Measurements from ENCODE around the gene PTPRU. TPM values are rescaled to one million over a fixed set of nuclear protein-coding genes. Genes with fewer than 3 reads are reported as not detected.
A peak's percentile ranks its signal among the peaks of the same experiment; 100 is the strongest.

Gene PTPRU
- total RNA-seq, 1 experiment from 2014 or later, result 40.7 TPM

DNA sequence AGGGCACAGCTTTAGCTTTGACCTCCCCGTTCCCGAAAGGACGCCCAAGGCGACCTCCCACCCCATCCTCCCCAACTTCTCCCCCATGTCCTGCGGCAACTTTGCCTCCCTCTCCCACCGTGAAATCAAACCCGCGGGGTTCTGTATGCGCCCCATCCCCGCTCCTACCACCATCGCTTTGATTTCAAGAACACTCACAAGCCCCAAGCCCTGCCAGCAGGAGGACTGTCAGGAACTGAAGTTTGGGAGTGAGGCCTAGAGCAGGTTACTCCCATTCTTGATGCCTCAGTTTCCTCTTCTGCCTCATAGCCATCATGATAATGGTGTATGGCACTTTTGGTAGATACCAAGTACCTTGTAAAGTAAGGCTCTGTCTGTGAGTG is 2.3 kb downstream of the PTPRU start:
- BruUV-seq (replicated peaks), result no TSS peak
- Histone ChIP-seq H3K9me2 (ENCODE audit: insufficient read depth) (no peaks in the 10 kb centered on the region), H4K20me1 (ENCODE audit: insufficient read depth) (no peaks in the 10 kb centered on the region), H3K4me2 (ENCODE audit: low read length) (peak overlapping the region; percentile 84), H3K9ac (ENCODE audit: low read length) (peak overlapping the region; percentile 61), H3K27ac (ENCODE audit: low read depth, low read length) (peak overlapping the region; percentile 53), H3K4me1 (ENCODE audit: control insufficient read depth in 1 of 2, insufficient read depth in 2 of 2, low read length in 2 of 2) (peaks cover 17 to 31% of the 10 kb centered on the region in 2 experiments), H3K79me2 (ENCODE audit: insufficient read depth, low read length) (peaks cover 17% of the 10 kb centered on the region; the same call in 1 of the 2 replicates), H3K4me3 (replicated peaks in 1 of 2; ENCODE audit: low read depth in 1 of 2, low read length in 2 of 2) (peak overlapping the region; percentile 54 to 64), H3K27me3 (ENCODE audit: insufficient read depth, low read length) (no peaks in the 10 kb centered on the region), H3K36me3 (ENCODE audit: control insufficient read depth in 1 of 2, insufficient read depth in 2 of 2, low read length in 2 of 2) (no peaks in the 10 kb centered on the region), H2AFZ (ENCODE audit: low read depth, low read length, poor library complexity, severe bottlenecking) (no peak overlapping the region), H3K9me3 (ENCODE audit: control insufficient read depth in 1 of 2, insufficient read depth in 1 of 2, low read depth in 1 of 2, low read length in 2 of 2) (no peaks in the 10 kb centered on the region)
- intact Hi-C loops (cut with micrococcal nuclease), result loop anchor here (5.0 to 10.0 kb wide), 7 partner anchors 136 to 1676 kb away; no protein-coding TSS in a partner anchor
- TF ChIP-seq FOSL1 (IDR thresholded peaks at IDR 0.05; ENCODE audit: low read depth) (no peak), MAX (IDR thresholded peaks at IDR 0.05) (no peak), CEBPB (IDR thresholded peaks at IDR 0.05; ENCODE audit: low read depth) (no peak), RAD21 (IDR thresholded peaks at IDR 0.05; ENCODE audit: low read depth) (no peak), SP1 (IDR thresholded peaks at IDR 0.05; ENCODE audit: low read depth) (no peak), EGR1 (IDR thresholded peaks at IDR 0.05; ENCODE audit: low read depth) (no peak), REST (IDR thresholded peaks at IDR 0.05; ENCODE audit: low read depth) (no peak), TCF7L2 (IDR thresholded peaks at IDR 0.05; ENCODE audit: borderline replicate concordance, extremely low read depth, insufficient read depth, insufficient read length) (no peak), ELF1 (IDR thresholded peaks at IDR 0.05; ENCODE audit: borderline replicate concordance, low read depth) (no peak), EZH2 (IDR thresholded peaks at IDR 0.05) (no peak), ZFX (IDR thresholded peaks at IDR 0.05) (no peak), POLR2A (IDR thresholded peaks at IDR 0.05; ENCODE audit: borderline replicate concordance, extremely low read depth, insufficient read depth, insufficient read length) (no peak), JUND (IDR thresholded peaks at IDR 0.05) (no peak), YY1 (IDR thresholded peaks at IDR 0.05; ENCODE audit: extremely low read depth, insufficient replicate concordance, low read depth, low read length) (no peak), SRF (IDR thresholded peaks at IDR 0.05; ENCODE audit: low read depth) (no peak)
- TF ChIP-seq, protein P1, sequence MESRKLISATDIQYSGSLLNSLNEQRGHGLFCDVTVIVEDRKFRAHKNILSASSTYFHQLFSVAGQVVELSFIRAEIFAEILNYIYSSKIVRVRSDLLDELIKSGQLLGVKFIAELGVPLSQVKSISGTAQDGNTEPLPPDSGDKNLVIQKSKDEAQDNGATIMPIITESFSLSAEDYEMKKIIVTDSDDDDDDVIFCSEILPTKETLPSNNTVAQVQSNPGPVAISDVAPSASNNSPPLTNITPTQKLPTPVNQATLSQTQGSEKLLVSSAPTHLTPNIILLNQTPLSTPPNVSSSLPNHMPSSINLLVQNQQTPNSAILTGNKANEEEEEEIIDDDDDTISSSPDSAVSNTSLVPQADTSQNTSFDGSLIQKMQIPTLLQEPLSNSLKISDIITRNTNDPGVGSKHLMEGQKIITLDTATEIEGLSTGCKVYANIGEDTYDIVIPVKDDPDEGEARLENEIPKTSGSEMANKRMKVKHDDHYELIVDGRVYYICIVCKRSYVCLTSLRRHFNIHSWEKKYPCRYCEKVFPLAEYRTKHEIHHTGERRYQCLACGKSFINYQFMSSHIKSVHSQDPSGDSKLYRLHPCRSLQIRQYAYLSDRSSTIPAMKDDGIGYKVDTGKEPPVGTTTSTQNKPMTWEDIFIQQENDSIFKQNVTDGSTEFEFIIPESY (IDR thresholded peaks at IDR 0.05; ENCODE audit: extremely low read depth, insufficient replicate concordance, low read length), result no peak
- TF ChIP-seq, protein P2, sequence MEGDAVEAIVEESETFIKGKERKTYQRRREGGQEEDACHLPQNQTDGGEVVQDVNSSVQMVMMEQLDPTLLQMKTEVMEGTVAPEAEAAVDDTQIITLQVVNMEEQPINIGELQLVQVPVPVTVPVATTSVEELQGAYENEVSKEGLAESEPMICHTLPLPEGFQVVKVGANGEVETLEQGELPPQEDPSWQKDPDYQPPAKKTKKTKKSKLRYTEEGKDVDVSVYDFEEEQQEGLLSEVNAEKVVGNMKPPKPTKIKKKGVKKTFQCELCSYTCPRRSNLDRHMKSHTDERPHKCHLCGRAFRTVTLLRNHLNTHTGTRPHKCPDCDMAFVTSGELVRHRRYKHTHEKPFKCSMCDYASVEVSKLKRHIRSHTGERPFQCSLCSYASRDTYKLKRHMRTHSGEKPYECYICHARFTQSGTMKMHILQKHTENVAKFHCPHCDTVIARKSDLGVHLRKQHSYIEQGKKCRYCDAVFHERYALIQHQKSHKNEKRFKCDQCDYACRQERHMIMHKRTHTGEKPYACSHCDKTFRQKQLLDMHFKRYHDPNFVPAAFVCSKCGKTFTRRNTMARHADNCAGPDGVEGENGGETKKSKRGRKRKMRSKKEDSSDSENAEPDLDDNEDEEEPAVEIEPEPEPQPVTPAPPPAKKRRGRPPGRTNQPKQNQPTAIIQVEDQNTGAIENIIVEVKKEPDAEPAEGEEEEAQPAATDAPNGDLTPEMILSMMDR (IDR thresholded peaks at IDR 0.05 in 2 of 3, conservative IDR thresholded peaks at IDR 0.05 in 1 of 3; ENCODE audit: borderline replicate concordance in 1 of 3, insufficient read depth in 1 of 3, low read depth in 2 of 3, low read length in 2 of 3), result no peak
- ChIA-PET RAD21 (ENCODE audit: low non-redundant PET in 1 of 2, low total read pairs in 2 of 2, uncharacterized antibody in 2 of 2, unreplicated experiment in 2 of 2) (no interaction called here), POLR2A (no interaction called here), CTCF (interaction anchor here (1.3 kb wide), 1 partner anchor 94 kb away, joined by 3 read pairs; no protein-coding TSS in a partner anchor)
- no peak for DNase-seq (ENCODE audit: low read depth, low spot score)
- no peak for ATAC-seq
